Measurements from ENCODE around the gene NISCH. TPM values are rescaled to one million over a fixed set of nuclear protein-coding genes. Genes with fewer than 3 reads are reported as not detected.

The NISCH gene
- polyA plus RNA-seq, 1 donor (not counting 4 experiments of a cell fraction or from before 2014, with no cell fraction given) = 48.1 TPM

- dilution Hi-C loops (cut with MboI; ENCODE audit: extremely low pct_ligation_motif_present, low sequenced_read_pairs) = no loop called here
- DNase-seq (ENCODE audit: low read depth, low spot score) (no peak), FAIRE-seq (no peak)
- no peak for TF ChIP-seq CTCF (optimal IDR thresholded peaks at IDR 0.05 in 1 of 3, IDR thresholded peaks at IDR 0.05 in 1 of 3, conservative IDR thresholded peaks at IDR 0.05 in 1 of 3; ENCODE audit: extremely low read depth in 1 of 3, insufficient read depth in 2 of 3, low read length in 3 of 3)
- TF ChIP-seq EZH2 (IDR thresholded peaks at IDR 0.05; ENCODE audit: low read length) = no peak
- Histone ChIP-seq H3K36me3 (ENCODE audit: control insufficient read depth in 2 of 2, extremely low read depth in 1 of 2, insufficient read depth in 2 of 2, low read length in 2 of 2) (no peaks in the 10 kb centered on the region), H3K9me3 (ENCODE audit: control insufficient read depth, low read depth, low read length) (no peaks in the 10 kb centered on the region), H3K4me3 (ENCODE audit: control insufficient read depth in 2 of 3, extremely low read depth in 1 of 3, insufficient read depth in 2 of 3, low read depth in 1 of 3, low read length in 3 of 3) (no peak overlapping the region), H2AFZ (ENCODE audit: control insufficient read depth, low read length) (no peak overlapping the region), H3K79me2 (ENCODE audit: control insufficient read depth, insufficient read depth, low read length) (no peaks in the 10 kb centered on the region), H3K4me1 (ENCODE audit: control insufficient read depth, extremely low read depth, insufficient read depth, low read length) (peaks cover 13% of the 10 kb centered on the region), H3K27ac (ENCODE audit: control insufficient read depth, insufficient read depth, low read length) (no peak overlapping the region), H3K27me3 (ENCODE audit: control insufficient read depth, extremely low read depth, insufficient read depth, low read length) (no peaks in the 10 kb centered on the region), H4K20me1 (ENCODE audit: control insufficient read depth, extremely low read depth, insufficient read depth, low read length) (no peaks in the 10 kb centered on the region), H3K9ac (ENCODE audit: control insufficient read depth, extremely low read depth, insufficient read depth, low read length) (no peak overlapping the region), H3K9me1 (ENCODE audit: control insufficient read depth, extremely low read depth, insufficient read depth, low read length) (no peaks in the 10 kb centered on the region), H3K4me2 (ENCODE audit: control insufficient read depth, extremely low read depth, insufficient read depth, low read depth, low read length) (no peak overlapping the region)
These were observed 25.5 kb upstream of the NISCH start for GRCh38 chr3:52429779-52430415.

GRCh38 chr3:52430416-52430810 is 25.0 kb upstream of the NISCH start:
- no peak for DNase-seq (ENCODE audit: low read depth, low spot score)
- Histone ChIP-seq H3K4me1 (ENCODE audit: control insufficient read depth, extremely low read depth, insufficient read depth, low read length) (peaks cover 13% of the 10 kb centered on the region), H3K79me2 (ENCODE audit: control insufficient read depth, insufficient read depth, low read length) (no peaks in the 10 kb centered on the region), H4K20me1 (ENCODE audit: control insufficient read depth, extremely low read depth, insufficient read depth, low read length) (no peaks in the 10 kb centered on the region), H3K4me2 (ENCODE audit: control insufficient read depth, extremely low read depth, insufficient read depth, low read depth, low read length) (no peak overlapping the region), H3K9ac (ENCODE audit: control insufficient read depth, extremely low read depth, insufficient read depth, low read length) (no peak overlapping the region), H3K9me1 (ENCODE audit: control insufficient read depth, extremely low read depth, insufficient read depth, low read length) (no peaks in the 10 kb centered on the region), H3K9me3 (ENCODE audit: control insufficient read depth, low read depth, low read length) (no peaks in the 10 kb centered on the region), H3K27ac (ENCODE audit: control insufficient read depth, insufficient read depth, low read length) (no peak overlapping the region), H3K4me3 (ENCODE audit: control insufficient read depth in 2 of 3, extremely low read depth in 1 of 3, insufficient read depth in 2 of 3, low read depth in 1 of 3, low read length in 3 of 3) (no peak overlapping the region), H2AFZ (ENCODE audit: control insufficient read depth, low read length) (no peak overlapping the region), H3K36me3 (ENCODE audit: control insufficient read depth in 2 of 2, extremely low read depth in 1 of 2, insufficient read depth in 2 of 2, low read length in 2 of 2) (no peaks in the 10 kb centered on the region), H3K27me3 (ENCODE audit: control insufficient read depth, extremely low read depth, insufficient read depth, low read length) (no peaks in the 10 kb centered on the region)
- no peak for FAIRE-seq
- TF ChIP-seq CTCF (optimal IDR thresholded peaks at IDR 0.05 in 1 of 3, IDR thresholded peaks at IDR 0.05 in 1 of 3, conservative IDR thresholded peaks at IDR 0.05 in 1 of 3; ENCODE audit: extremely low read depth in 1 of 3, insufficient read depth in 2 of 3, low read length in 3 of 3) (no peak), EZH2 (IDR thresholded peaks at IDR 0.05; ENCODE audit: low read length) (no peak)
- dilution Hi-C loops (cut with MboI; ENCODE audit: extremely low pct_ligation_motif_present, low sequenced_read_pairs) = no loop called here
